ENCODE results near the gene KSR2.

KSR2 gene

GRCh38 chr12:117521867-117522266, 446.9 kb downstream of the KSR2 start:
- DNase-seq: no peak

DNA sequence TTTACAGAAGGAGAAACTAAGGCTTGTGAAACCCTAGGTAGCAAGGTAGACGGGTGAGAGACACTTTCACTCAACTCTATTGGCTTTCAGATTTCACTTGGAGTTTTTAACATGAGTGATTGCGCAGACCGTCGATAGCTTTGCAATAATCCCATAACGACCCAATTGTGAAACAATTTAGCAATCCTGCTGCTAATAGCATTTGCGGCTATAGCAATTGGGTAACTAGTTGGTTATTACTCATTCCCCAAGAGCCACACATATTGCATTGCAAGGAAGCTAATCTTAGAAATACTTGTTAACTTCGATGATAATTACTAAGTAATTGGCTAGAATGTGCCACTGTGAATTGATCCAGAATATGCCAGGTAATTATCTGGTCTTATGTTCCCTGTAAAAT, 447.4 kb downstream of the KSR2 start:
- no peak for DNase-seq

DNA sequence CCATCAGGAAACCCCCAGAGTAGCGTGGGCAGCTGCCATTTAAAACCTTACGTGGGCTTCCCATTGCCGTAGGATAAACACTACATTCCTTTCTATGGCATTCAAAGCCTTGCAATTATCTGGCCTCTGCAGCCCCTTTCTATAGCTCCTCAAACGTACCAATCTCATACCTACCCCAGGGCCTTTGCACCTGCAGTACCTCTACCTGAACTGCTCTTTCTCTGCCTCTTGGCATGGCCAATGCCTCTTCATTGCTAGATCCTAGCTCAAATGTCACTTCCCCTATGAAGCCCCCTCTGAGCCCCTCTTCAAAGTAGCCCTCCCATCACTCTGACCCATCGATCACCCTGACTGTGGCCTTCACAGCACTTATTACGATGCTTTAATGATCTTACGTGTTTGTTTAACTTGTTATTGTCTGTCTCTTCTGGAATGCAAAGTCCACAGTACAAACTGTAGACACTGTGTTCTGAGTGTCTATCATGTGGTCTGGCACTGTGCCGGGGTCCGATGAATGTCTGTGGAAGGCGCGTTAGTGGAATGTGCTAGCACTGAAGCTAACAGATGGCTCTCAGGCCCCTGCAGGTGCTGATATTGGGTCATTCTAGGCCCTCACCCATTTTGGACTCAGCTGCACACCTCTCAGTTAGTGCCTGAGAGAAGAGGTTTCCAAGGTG, 450.1 kb downstream of the KSR2 start:
- DNase-seq: peak; percentile 4

DNA sequence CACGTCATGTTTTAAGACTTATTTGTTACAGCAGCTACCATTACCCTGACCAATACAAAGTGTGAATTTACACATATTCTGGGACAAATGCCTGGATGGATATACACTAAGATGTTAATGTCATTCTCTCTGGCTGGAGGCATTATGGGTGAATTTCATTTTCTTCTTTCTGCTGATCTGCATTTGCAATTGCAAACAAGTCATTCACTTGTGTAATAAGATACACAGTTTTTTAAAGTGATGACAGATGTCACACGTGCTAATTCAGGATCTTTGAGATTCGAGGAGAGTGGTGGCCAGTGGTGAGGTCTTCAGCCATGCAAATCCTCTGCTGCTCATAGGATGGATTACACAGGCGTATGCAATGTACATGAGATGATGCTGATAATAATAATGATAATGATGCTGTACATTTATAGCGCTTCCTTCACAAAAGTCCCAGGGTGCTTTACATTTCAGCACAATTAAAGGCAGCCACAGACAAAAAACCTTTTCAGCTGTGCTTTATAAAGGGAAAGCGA, 451.5 kb downstream of the KSR2 start:
- no peak for DNase-seq

DNA sequence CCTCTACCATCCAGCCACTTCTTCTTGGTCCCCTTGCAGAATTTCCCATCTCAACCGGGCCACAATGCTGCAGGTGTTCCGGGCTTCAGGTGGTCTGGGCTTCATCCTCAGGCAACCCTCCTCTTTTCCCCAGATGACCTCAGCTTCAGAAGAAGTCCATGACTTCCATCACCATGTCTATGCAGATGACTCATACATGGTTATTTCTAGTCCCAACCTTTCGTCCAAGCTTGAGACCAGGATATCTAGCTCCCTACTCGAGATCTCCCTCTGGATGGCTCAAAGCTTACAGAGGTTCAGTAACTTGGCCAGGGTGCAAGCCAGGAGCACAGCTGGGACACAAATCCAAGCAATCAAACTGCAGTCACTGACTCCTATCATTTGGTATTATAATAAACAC, 452.8 kb downstream of the KSR2 start:
- no peak for DNase-seq

GRCh38 chr12:117514016-117514415, 454.8 kb downstream of the KSR2 start:
- DNase-seq: no peak

GRCh38 chr12:117513353-117513752, 455.4 kb downstream of the KSR2 start:
- DNase-seq: no peak

GRCh38 chr12:117508468-117508867, 460.3 kb downstream of the KSR2 start:
- DNase-seq: no peak

DNA sequence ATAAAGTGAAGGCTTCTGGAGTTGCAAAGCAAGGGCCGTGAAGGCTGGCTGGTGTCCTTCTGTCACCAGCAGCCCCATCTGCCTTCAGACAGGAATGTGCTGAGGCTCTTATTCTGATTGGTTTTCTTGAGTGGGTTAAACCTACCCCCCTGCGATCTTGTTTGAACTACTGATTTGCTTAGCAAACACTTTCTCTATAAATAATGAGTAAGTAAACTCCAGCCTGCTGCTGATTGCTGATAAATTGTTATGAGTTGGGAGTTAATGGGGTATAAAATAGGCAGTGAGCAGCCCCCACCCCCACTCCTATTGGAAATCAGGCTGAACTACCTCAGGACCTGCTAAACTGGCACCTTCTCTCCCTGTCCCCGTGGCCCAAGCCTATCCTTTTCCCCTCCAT, 461.2 kb downstream of the KSR2 start:
- no peak for DNase-seq

DNA sequence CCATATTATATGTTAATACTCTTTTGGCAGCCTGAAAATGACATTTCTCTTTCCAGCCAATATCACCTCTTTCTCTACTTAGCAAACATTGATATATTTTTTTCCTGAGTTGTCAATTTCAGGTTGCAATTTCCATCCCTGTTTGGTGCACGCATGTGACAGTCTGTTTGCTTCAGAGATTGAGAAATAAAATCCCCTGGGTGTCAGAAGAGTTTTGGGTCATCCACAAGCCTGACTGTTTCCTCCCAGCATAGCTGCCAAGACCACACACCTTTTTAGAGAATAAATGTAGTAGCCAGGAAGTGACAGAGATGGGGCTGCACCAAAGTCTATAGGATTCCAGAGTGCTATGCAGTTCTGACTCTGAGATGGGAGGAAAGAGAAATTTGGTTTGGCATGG, 462.5 kb downstream of the KSR2 start:
- DNase-seq: no peak

DNA sequence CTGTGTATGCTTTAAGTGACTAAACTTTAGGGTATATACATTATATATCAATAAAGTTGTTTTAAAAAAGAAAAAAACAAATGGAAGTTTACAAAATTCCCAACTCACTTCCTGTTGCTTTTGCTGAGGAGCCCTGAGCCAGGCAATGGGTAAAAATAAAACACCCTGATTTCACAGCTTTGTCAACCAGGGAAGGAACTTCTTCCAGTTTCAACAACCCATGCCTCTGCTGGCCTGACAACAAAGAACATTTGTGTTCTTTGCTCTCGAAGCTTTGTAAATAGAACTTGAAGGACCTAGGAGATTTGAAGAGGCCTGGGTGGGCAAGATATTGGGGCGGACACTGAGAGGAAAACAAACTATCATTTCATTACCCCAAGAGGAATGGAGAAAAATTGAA, 466.2 kb downstream of the KSR2 start:
- DNase-seq: no peak

- DNase-seq: no peak
Measured at GRCh38 chr12:117502233-117502632, 466.6 kb downstream of the KSR2 start.

GRCh38 chr12:117501076-117501869, 467.5 kb downstream of the KSR2 start:
- DNase-seq: no peak

DNA sequence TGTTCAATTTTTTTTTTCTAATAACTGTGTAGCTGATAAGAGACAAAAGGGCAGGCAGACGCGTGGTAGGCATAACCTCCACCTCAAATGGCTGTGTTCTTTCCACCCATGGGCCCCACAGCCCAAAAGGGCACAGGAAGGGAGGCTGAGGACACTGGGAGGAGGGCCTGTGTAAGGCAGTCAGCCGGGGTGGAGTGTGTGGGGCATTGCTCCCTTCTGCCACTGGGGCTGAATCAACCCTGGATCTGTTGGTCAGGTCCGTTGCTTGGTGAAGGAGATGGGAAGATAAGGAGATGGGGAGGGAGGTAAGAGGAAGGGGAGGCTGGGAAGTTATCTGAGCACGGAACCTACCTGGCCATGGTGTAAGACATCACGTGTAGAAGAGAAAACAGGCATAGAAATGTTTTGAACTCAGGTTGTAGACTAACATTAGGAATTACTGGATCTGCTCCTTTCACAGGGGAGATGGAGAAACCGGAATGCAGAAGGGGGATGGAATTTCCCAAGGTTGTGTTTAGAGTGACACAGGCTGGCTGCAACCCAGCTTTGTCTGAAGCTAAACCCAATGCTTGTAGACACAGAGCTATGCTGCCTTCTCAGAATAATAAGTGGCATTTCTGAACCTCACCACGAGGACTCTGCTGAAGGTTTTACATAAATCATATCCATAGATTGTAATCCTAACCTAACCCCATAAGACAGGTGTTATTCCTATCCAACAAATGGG, 468.9 kb downstream of the KSR2 start:
- no peak for DNase-seq

- DNase-seq: no peak
Measured at GRCh38 chr12:117498880-117499279, 469.9 kb downstream of the KSR2 start.

- no peak for DNase-seq
Measured at GRCh38 chr12:117498256-117498655, 470.5 kb downstream of the KSR2 start.

DNA sequence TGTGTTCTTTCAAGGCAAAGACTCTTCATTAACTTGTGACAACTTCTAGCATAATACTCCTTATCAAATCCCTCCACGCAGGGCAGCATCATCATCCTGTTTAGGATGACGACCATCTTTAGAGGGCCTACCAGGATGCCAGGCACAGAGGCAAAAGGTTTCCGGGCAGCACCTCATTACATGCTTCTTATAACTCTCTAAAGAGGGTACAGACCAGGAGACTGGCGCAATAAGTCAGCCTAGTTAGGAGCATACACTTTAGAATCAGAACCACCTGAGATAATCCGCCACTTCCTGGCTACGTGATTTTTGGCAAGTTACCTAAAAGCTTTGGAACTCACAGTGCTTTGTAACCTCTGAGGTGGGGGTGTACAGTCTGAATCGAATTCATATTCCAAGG, 471.4 kb downstream of the KSR2 start:
- no peak for DNase-seq

DNA sequence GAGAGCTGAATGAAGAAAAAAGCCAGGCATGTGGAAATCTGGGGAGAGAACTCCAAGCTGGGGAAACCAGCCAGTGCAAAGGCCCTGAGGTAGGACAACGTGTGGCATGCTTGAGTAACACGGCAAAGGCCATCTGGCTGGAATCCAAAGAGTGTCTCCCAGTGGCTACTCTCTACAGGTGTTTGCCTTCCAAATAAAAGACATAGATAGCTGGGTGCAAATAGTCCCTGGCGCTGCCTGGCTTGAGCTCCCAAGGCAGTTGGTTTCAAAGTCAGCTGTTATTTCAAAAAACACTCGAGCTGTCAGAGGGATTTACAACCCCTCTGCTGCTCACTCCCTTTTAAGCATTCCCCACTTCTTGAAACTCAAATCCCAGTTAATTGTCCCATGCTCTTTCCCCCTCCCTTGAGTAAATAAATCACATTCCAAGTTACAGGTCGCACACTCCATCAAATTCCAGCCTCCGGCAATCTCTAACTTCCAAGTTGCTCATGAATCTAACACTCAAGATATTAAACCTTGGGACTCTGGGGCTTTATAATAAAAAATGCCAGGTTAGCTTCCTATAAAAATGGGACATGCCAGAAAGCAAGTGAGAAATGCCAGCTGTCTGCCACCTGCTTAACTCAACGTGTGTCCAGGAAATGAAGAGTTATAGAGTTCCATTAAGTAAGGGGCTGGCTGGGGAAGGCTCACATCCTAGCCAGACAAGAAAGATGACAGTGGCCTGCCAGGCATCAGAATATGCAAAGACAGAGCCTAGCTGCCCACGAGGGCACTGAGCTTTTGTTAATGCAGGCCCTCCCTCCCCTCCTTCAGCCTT, 473.7 kb downstream of the KSR2 start:
- DNase-seq: no peak

DNA sequence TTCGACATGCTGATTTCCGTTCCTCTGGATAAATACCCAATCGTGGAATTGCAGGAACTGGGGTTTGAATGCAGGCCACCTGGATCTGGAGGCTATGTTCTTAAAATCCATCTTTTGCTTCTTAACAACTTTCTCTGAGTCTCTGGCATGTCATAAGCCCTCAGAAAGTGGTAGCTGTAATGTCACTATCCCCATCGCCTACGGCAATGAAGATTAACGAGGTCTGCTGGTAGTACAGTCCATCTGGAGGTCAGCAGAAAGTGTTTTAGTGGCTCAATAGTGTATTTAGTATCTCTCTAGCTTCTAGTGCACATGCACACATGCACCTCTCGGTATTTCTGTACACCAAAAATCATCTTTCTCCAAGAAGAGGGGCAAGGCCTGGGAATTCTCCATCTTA, 477.1 kb downstream of the KSR2 start:
- no peak for DNase-seq

- DNase-seq: no peak
Measured at GRCh38 chr12:117490130-117490529, 478.7 kb downstream of the KSR2 start.

DNA sequence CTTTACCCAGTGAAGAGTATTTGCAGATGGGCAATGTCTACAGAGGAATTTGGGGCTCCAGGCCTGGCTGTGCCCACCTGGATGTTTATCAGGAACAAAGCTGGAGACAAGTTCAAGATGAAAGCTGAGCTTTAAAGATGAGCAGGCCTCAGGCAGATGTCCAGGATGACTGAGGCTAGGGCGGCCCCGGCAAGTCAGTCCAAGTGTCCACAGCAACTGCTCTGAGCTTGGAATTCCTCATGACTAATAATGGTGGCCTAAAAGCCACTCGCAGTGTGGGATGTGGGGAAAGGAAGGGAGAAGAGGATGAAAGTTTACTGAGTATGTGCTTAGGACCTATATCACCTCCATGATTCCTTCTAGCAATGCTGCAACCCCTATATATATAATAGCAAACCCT, 479.1 kb downstream of the KSR2 start:
- peak; percentile 5 for DNase-seq

DNA sequence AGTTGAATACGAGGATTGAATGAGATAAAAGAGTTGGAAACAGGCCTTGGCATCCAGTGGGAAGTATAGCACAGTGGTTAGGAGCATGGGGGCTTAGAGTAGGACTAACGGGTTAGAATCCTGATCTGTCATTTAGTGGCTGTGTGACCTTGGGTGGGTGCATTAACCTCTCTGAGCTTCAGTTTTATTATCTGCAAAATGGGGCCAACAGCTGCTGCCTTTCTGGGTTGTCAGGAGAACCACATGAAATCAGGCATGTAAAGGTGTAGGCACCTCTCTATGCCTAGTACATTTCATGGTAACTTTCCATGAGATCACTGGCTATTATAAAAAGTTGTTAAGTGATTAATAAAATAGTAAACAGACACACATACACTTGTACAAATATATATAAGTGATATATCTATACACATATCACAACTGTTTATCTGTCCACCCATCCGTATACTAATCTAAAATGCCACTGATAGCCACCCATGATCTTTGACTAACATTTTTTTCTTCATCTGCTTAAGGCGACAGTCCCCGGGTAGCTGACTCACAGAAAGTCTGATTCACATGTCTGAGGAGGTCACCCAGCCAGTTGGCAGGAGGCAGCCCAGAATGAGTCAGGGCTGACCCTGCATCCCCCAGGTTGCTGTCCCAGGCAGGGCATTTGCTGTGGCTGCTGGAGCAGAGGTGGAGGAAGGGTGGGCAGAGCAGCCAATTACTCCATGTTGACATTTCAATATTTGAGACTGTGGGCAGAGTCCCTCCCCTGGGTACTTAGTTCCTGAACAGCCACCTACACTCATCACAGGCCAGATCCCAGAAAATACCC, 481.7 kb downstream of the KSR2 start:
- peak; percentile 50 for DNase-seq

All from fibroblast of skin of back (primary cell).